Tibial nerve (tissue), 3 donors: ENCODE results near the gene GRXCR2.

Source experiments
- POLR2A ChIP-seq, 2 donors: fragments of 450-650 bp; IDR thresholded peaks; one replicate each; pipeline ENCODE4 v1.6.1; 2017; ENCODE audit warnings: antibody characterized with exemption in 2 of 2, mild to moderate bottlenecking in 2 of 2, moderate library complexity in 2 of 2
- TF ChIP-seq, protein P1 (sequence below), 5 experiments: fragments of 200-600 bp in 3 of 5; fragments of 450-650 bp in 2 of 5; sonication (generic) in 3 of 5; IDR thresholded peaks; one replicate each; pipeline ENCODE4 v1.5.1; 2016 to 2019; ENCODE audit warnings: antibody characterized with exemption in 5 of 5, mild to moderate bottlenecking in 3 of 5, moderate library complexity in 2 of 5

GRCh38 chr5:145912594-145912993, 39.8 kb upstream of the GRXCR2 start:
- TF ChIP-seq POLR2A (IDR thresholded peaks at IDR 0.05), result no peak
- TF ChIP-seq, protein P1, sequence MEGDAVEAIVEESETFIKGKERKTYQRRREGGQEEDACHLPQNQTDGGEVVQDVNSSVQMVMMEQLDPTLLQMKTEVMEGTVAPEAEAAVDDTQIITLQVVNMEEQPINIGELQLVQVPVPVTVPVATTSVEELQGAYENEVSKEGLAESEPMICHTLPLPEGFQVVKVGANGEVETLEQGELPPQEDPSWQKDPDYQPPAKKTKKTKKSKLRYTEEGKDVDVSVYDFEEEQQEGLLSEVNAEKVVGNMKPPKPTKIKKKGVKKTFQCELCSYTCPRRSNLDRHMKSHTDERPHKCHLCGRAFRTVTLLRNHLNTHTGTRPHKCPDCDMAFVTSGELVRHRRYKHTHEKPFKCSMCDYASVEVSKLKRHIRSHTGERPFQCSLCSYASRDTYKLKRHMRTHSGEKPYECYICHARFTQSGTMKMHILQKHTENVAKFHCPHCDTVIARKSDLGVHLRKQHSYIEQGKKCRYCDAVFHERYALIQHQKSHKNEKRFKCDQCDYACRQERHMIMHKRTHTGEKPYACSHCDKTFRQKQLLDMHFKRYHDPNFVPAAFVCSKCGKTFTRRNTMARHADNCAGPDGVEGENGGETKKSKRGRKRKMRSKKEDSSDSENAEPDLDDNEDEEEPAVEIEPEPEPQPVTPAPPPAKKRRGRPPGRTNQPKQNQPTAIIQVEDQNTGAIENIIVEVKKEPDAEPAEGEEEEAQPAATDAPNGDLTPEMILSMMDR (IDR thresholded peaks at IDR 0.05), result no peak
